ENCODE measurements around the gene ZNF800.
"Not testable (repeated sequence)": the region's sequence is repeated elsewhere in the genome, so short reads cannot be mapped to it uniquely, and the experiment has no call there.

GRCh38 chr7:127395104-127395503 is 2.6 kb upstream of the ZNF800 start:
- not testable (repeated sequence) for TF ChIP-seq CTCF, POLR2A, POLR2AphosphoS5 (IDR thresholded peaks at IDR 0.05)
